A673 (cell line): ENCODE results near the gene PHLPP2. TPM values are rescaled to one million over a fixed set of nuclear protein-coding genes. Genes with fewer than 3 reads are reported as not detected.

ENCODE experiments used
- BruUV-seq: library from RNA; stranded (reverse); fragments of 400-500 nt; replicated peaks from 2 replicates; lab custom pipeline; 2021; lab: Mats Ljungman, UMichigan
- CTCF ChIA-PET: fragments of 300-600 bp; sonication (Branson Sonifier 250); formaldehyde crosslinking; loops from one replicate; lab custom pipeline; 2022; ENCODE audit warnings: antibody characterized with exemption; lab: Charles Lee
- POLR2A ChIA-PET: fragments of 300-600 bp; sonication (Branson Sonifier 250); formaldehyde crosslinking; loops from one replicate; lab custom pipeline; 2022; ENCODE audit warnings: antibody characterized with exemption; ENCODE audit not compliant: low non-redundant PET; lab: Charles Lee
- DNase-seq: peaks from one replicate; pipeline ENCODE4 v3.0.0-alpha.2; 2015; ENCODE audit warnings: low spot score
- H3K27ac ChIP-seq: fragments of 200-600 bp; sonication (generic); 2 replicates; pipeline ENCODE4 v1.5.1; 2016; ENCODE audit warnings: mixed run types, low read depth, mild to moderate bottlenecking, mixed read lengths, antibody characterized with exemption, low read length; ENCODE audit not compliant: poor library complexity, severe bottlenecking
- H3K27me3 ChIP-seq: fragments of 200-600 bp; sonication (generic); replicated peaks from 2 replicates; pipeline ENCODE4 v1.6.1; 2017; ENCODE audit warnings: mixed run types, low read depth, mild to moderate bottlenecking, mixed read lengths, antibody characterized with exemption, low read length; ENCODE audit not compliant: insufficient read depth, poor library complexity
- H3K36me3 ChIP-seq: fragments of 200-600 bp; sonication (generic); 2 replicates; pipeline ENCODE4 v1.6.1; 2016; ENCODE audit warnings: mixed run types, mild to moderate bottlenecking, mixed read lengths, antibody characterized with exemption, low read length; ENCODE audit not compliant: insufficient read depth, poor library complexity, severe bottlenecking
- H3K4me1 ChIP-seq: fragments of 200-600 bp; sonication (generic); 2 replicates; pipeline ENCODE4 v1.6.1; 2017; ENCODE audit warnings: mixed run types, mild to moderate bottlenecking, mixed read lengths, antibody characterized with exemption, low read length; ENCODE audit not compliant: insufficient read depth, poor library complexity, severe bottlenecking
- H3K4me3 ChIP-seq: fragments of 200-600 bp; sonication (generic); 2 replicates; pipeline ENCODE4 v1.5.1; 2016; ENCODE audit warnings: low read depth, mixed run types, mild to moderate bottlenecking, mixed read lengths, low read length; ENCODE audit not compliant: poor library complexity, severe bottlenecking
- H3K9me3 ChIP-seq: fragments of 200-600 bp; sonication (generic); 2 replicates; pipeline ENCODE4 v1.6.1; 2016; ENCODE audit warnings: mixed run types, low read depth, mild to moderate bottlenecking, mixed read lengths, antibody characterized with exemption, low read length; ENCODE audit not compliant: poor library complexity, severe bottlenecking
- CTCF ChIP-seq: fragments of 300-800, 200-600 bp; sonication (generic); conservative IDR thresholded peaks from 2 replicates; pipeline ENCODE4 v1.5.1; 2017; ENCODE audit warnings: low read depth, mild to moderate bottlenecking, antibody characterized with exemption, low read length, moderate library complexity, mixed read lengths
- EZH2 ChIP-seq: fragments of 200-600 bp; sonication (generic); IDR thresholded peaks from 2 replicates; pipeline ENCODE4 v1.6.1; 2017; ENCODE audit warnings: borderline replicate concordance, low read depth, mild to moderate bottlenecking, mixed read lengths, antibody characterized with exemption, low read length; ENCODE audit not compliant: poor library complexity, severe bottlenecking
- intact Hi-C: fragments of 100-400 bp; cut with micrococcal nuclease; formaldehyde crosslinking; loops from one replicate; pipeline ENCODE4 v1.10.0; 2022; ENCODE audit not compliant: unreplicated experiment
- total RNA-seq: library from RNA; stranded (reverse); gene quantifications from 2 replicates; pipeline ENCODE4 v1.2.3, GENCODE V29; 2021

Gene PHLPP2
- total RNA-seq, 1 experiment from 2014 or later = 18.3 TPM

GRCh38 chr16:71676236-71676635, 48.3 kb downstream of the PHLPP2 start:
- Histone ChIP-seq H3K36me3 (peaks cover 30% of the 10 kb centered on the region), H3K9me3 (no peaks in the 10 kb centered on the region), H3K4me1 (no peaks in the 10 kb centered on the region), H3K4me3 (no peak overlapping the region), H3K27ac (no peak overlapping the region), H3K27me3 (no peaks in the 10 kb centered on the region)
- TF ChIP-seq CTCF (no peak), EZH2 (no peak)
- DNase-seq = no peak
- ChIA-PET CTCF (no interaction called here), POLR2A (no interaction called here)
- BruUV-seq = no TSS peak
- intact Hi-C loops = no loop called here

DNA sequence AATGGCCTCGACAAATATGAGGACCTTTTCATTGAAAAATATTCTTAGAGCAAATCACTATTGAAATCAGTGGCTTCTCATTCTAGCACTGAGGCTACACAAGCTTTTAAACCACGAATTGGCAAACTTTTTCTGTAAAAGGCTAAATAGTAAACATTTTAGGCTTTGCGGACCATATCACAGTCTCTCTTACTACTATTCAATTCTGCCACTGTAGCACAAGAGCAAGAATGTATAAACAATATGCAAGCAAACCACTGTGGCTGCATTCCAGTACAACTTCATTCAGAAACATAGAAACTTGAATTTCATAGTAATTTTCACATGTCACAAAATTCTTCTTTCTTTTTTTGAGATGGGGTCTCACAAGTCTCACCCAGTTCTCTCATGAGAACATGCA, 49.1 kb downstream of the PHLPP2 start:
- no peak for TF ChIP-seq CTCF
- no peak for TF ChIP-seq EZH2
- intact Hi-C loops = no loop called here

GRCh38 chr16:71674229-71674628, 50.3 kb downstream of the PHLPP2 start:
- Histone ChIP-seq H3K4me1 (no peaks in the 10 kb centered on the region), H3K27ac (no peak overlapping the region), H3K9me3 (no peaks in the 10 kb centered on the region), H3K27me3 (no peaks in the 10 kb centered on the region), H3K36me3 (peaks cover 32% of the 10 kb centered on the region), H3K4me3 (no peak overlapping the region)
- intact Hi-C loops = no loop called here
- POLR2A ChIA-PET = no interaction called here
- no peak for TF ChIP-seq EZH2
- no peak for TF ChIP-seq CTCF
- BruUV-seq = no TSS peak
- CTCF ChIA-PET = no interaction called here
- no peak for DNase-seq

More for the DNA sequence above, 49.1 kb downstream of the PHLPP2 start:
- no peaks in the 10 kb centered on the region for H3K4me1 ChIP-seq
- no peaks in the 10 kb centered on the region for H3K27me3 ChIP-seq
- CTCF ChIA-PET = no interaction called here
- BruUV-seq = no TSS peak
- H3K4me3 ChIP-seq = no peak overlapping the region
- H3K36me3 ChIP-seq = peaks cover 26% of the 10 kb centered on the region
- no peak for DNase-seq
- H3K9me3 ChIP-seq = no peaks in the 10 kb centered on the region
- POLR2A ChIA-PET = no interaction called here
- H3K27ac ChIP-seq = no peak overlapping the region
